H1 (cell line): ENCODE data around the gene TMEM273. TPM values are rescaled to one million over a fixed set of nuclear protein-coding genes. Genes with fewer than 3 reads are reported as not detected.

Experiments used
- CTCF ChIA-PET: fragments of 300-600 bp; sonication (Branson Sonifier 250); formaldehyde crosslinking; loops from one replicate; lab custom pipeline; 2021; ENCODE audit not compliant: partially characterized antibody; lab: Charles Lee
- POLR2A ChIA-PET: fragments of 300-600 bp; sonication (Branson Sonifier 250); formaldehyde crosslinking; loops from one replicate; lab custom pipeline; 2021; ENCODE audit warnings: inconsistent platforms; ENCODE audit not compliant: partially characterized antibody; lab: Charles Lee
- DNase-seq, 2 experiments: peaks; one replicate each; pipeline versions ENCODE4 v3.0.0 to v3.0.0-alpha.2; 2010 to 2022; ENCODE audit warnings: low spot score in 2 of 2, low read depth in 1 of 2, mixed read lengths in 1 of 2
- FAIRE-seq: peaks from 2 replicates; lab custom pipeline; 2011; peaks lifted over from hg19 to GRCh38; lab: Jason Lieb, UNC
- H2AFZ ChIP-seq: 2 replicates; pipeline ENCODE4 v1.8.1; 2012; ENCODE audit warnings: low read length, inconsistent platforms
- H2AK5ac ChIP-seq: 2 replicates; pipeline ENCODE4 v1.6.1; 2013; ENCODE audit warnings: low read depth, low read length
- H2BK120ac ChIP-seq: replicated peaks from 2 replicates; pipeline ENCODE3; 2013; ENCODE audit warnings: low read depth, low read length, inconsistent platforms
- H2BK12ac ChIP-seq: 2 replicates; pipeline ENCODE4 v1.6.1; 2013; ENCODE audit warnings: low read depth, low read length
- H2BK15ac ChIP-seq: 2 replicates; pipeline ENCODE4 v1.6.1; 2013; ENCODE audit warnings: low read length
- H2BK20ac ChIP-seq: 2 replicates; pipeline ENCODE4 v1.6.1; 2013; ENCODE audit warnings: low read length
- H2BK5ac ChIP-seq: 2 replicates; pipeline ENCODE4 v1.6.1; 2013; ENCODE audit warnings: low read depth, low read length
- H3K14ac ChIP-seq: 2 replicates; pipeline ENCODE4 v1.6.1; 2013; ENCODE audit warnings: inconsistent platforms; ENCODE audit not compliant: insufficient read length
- H3K18ac ChIP-seq: 2 replicates; pipeline ENCODE4 v1.6.1; 2013; ENCODE audit warnings: low read length; ENCODE audit errors: extremely low read depth
- H3K23ac ChIP-seq: 2 replicates; pipeline ENCODE4 v1.6.1; 2013; ENCODE audit warnings: inconsistent platforms; ENCODE audit not compliant: insufficient read length
- H3K23me2 ChIP-seq: 2 replicates; pipeline ENCODE4 v1.6.1; 2013; ENCODE audit warnings: low read depth, low read length
- H3K27ac ChIP-seq: 2 replicates; pipeline ENCODE4 v1.6.1; 2011; ENCODE audit warnings: low read depth, low read length, inconsistent platforms
- H3K27me3 ChIP-seq, 4 experiments: replicated peaks in 1 of 4; 1 replicate in 1 of 4; 2 replicates in 3 of 4; pipeline versions ENCODE4 v1.6.1 to v1.8.1; 2011 to 2013; ENCODE audit warnings: low read length in 3 of 4, mild to moderate bottlenecking in 3 of 4, inconsistent platforms in 2 of 4, mixed read lengths in 2 of 4, moderate library complexity in 1 of 4; ENCODE audit not compliant: control insufficient read depth in 3 of 4, insufficient read depth in 3 of 4; ENCODE audit errors: extremely low read depth in 1 of 4
- H3K36me3 ChIP-seq, 4 experiments: 2 replicates each; pipeline versions ENCODE4 v1.6.1 to v1.8.1; 2011 to 2013; ENCODE audit warnings: mild to moderate bottlenecking in 4 of 4, low read length in 3 of 4, moderate library complexity in 2 of 4, control low read depth in 1 of 4, inconsistent platforms in 1 of 4; ENCODE audit not compliant: insufficient read depth in 4 of 4, control insufficient read depth in 2 of 4
- H3K4ac ChIP-seq: replicated peaks from 2 replicates; pipeline ENCODE3; 2013; ENCODE audit warnings: low read length, low read depth, mixed read lengths, inconsistent platforms; ENCODE audit not compliant: insufficient read length
- H3K4me1 ChIP-seq, 4 experiments: replicated peaks in 1 of 4; 1 replicate in 1 of 4; 2 replicates in 3 of 4; pipeline versions ENCODE4 v1.6.1 to v1.8.1; 2011 to 2013; ENCODE audit warnings: low read length in 3 of 4, inconsistent platforms in 2 of 4, mixed read lengths in 1 of 4; ENCODE audit not compliant: insufficient read depth in 4 of 4, control insufficient read depth in 3 of 4
- H3K4me2 ChIP-seq, 2 experiments: 2 replicates each; pipeline versions ENCODE4 v1.6.1 to v1.8.1; 2011 to 2013; ENCODE audit warnings: low read depth in 2 of 2, low read length in 2 of 2, control low read depth in 1 of 2, inconsistent platforms in 1 of 2, mild to moderate bottlenecking in 1 of 2; ENCODE audit not compliant: insufficient read depth in 1 of 2
- H3K4me3 ChIP-seq, 4 experiments: fragments of 200-600, 300-600 bp in 1 of 4; sonication (generic), shearing (Covaris generic), sonication (Bioruptor Twin) in 1 of 4; 2 replicates each; pipeline versions ENCODE4 v1.5.1 to v1.8.1; 2011 to 2016; ENCODE audit warnings: low read length in 4 of 4, low read depth in 3 of 4, control low read depth in 2 of 4, inconsistent platforms in 2 of 4, mild to moderate bottlenecking in 2 of 4, mixed read lengths in 1 of 4, moderate library complexity in 1 of 4; ENCODE audit not compliant: insufficient read depth in 2 of 4; ENCODE audit errors: extremely low read depth in 1 of 4
- H3K56ac ChIP-seq: replicated peaks from 2 replicates; pipeline ENCODE3; 2013; ENCODE audit warnings: low read depth, mild to moderate bottlenecking, mixed read lengths, low read length, inconsistent platforms; ENCODE audit not compliant: insufficient read length
- H3K79me1 ChIP-seq: 2 replicates; pipeline ENCODE4 v1.6.1; 2013; ENCODE audit warnings: low read depth, low read length, control low read depth
- H3K79me2 ChIP-seq, 2 experiments: 2 replicates each; pipeline versions ENCODE4 v1.6.1 to v1.8.1; 2012 to 2013; ENCODE audit warnings: low read length in 2 of 2, mild to moderate bottlenecking in 2 of 2, inconsistent platforms in 1 of 2; ENCODE audit not compliant: insufficient read depth in 2 of 2, control insufficient read depth in 1 of 2
- H3K9ac ChIP-seq, 4 experiments: replicated peaks in 1 of 4; 1 replicate in 1 of 4; 2 replicates in 3 of 4; pipeline versions ENCODE4 v1.6.1 to v1.8.1; 2011 to 2013; ENCODE audit warnings: low read depth in 3 of 4, low read length in 3 of 4, control low read depth in 2 of 4, mild to moderate bottlenecking in 2 of 4, moderate library complexity in 2 of 4, inconsistent platforms in 1 of 4; ENCODE audit errors: extremely low read depth in 1 of 4
- H3K9me3 ChIP-seq, 2 experiments: 2 replicates each; pipeline versions ENCODE4 v1.6.1 to v1.8.1; 2012 to 2013; ENCODE audit warnings: mild to moderate bottlenecking in 2 of 2, moderate library complexity in 2 of 2, control low read depth in 1 of 2, inconsistent platforms in 1 of 2, low read depth in 1 of 2, low read length in 1 of 2, mixed read lengths in 1 of 2; ENCODE audit not compliant: insufficient read depth in 2 of 2
- H4K20me1 ChIP-seq, 2 experiments: replicated peaks in 1 of 2; 2 replicates each; pipeline versions ENCODE3 to v1.8.1; 2011 to 2013; ENCODE audit warnings: inconsistent platforms in 2 of 2, low read length in 2 of 2, mild to moderate bottlenecking in 1 of 2; ENCODE audit not compliant: insufficient read depth in 2 of 2, control insufficient read depth in 1 of 2
- H4K5ac ChIP-seq: 2 replicates; pipeline ENCODE4 v1.6.1; 2013; ENCODE audit warnings: low read length, low read depth, mixed read lengths, inconsistent platforms; ENCODE audit not compliant: insufficient read length
- H4K8ac ChIP-seq: 2 replicates; pipeline ENCODE4 v1.8.0; 2013; ENCODE audit warnings: mild to moderate bottlenecking, moderate library complexity, low read length, inconsistent platforms; ENCODE audit not compliant: insufficient read depth; ENCODE audit errors: extremely low read depth
- H4K91ac ChIP-seq: replicated peaks from 2 replicates; pipeline ENCODE3; 2013; ENCODE audit warnings: low read length, mixed read lengths, inconsistent platforms; ENCODE audit not compliant: insufficient read length
- ATF3 ChIP-seq: IDR thresholded peaks from 2 replicates; pipeline ENCODE4 v1.6.1; 2011; ENCODE audit warnings: low read depth, mild to moderate bottlenecking, low read length; ENCODE audit not compliant: insufficient read depth
- CBX8 ChIP-seq: fragments of 300-800, 300-1000 bp; sonication (generic); IDR thresholded peaks from 2 replicates; pipeline ENCODE4 v1.7.1; 2016; ENCODE audit warnings: low read depth, low read length, borderline replicate concordance
- CHD2 ChIP-seq: IDR thresholded peaks from 2 replicates; pipeline ENCODE4 v1.6.1; 2012; ENCODE audit warnings: low read length, improper control_type of control experiment
- CREB1 ChIP-seq: IDR thresholded peaks from 2 replicates; pipeline ENCODE4 v1.6.1; 2012; ENCODE audit warnings: inconsistent platforms
- CTBP2 ChIP-seq: IDR thresholded peaks from 2 replicates; pipeline ENCODE4 v1.7.0; 2011; ENCODE audit warnings: borderline replicate concordance, mild to moderate bottlenecking, moderate library complexity, mixed read lengths, low read length; ENCODE audit not compliant: insufficient read depth, insufficient read length
- FOSL1 ChIP-seq: IDR thresholded peaks from 2 replicates; pipeline ENCODE4 v1.6.1; 2011; ENCODE audit warnings: mild to moderate bottlenecking, low read depth, low read length, moderate library complexity; ENCODE audit not compliant: insufficient read depth
- GTF2F1 ChIP-seq: IDR thresholded peaks from 2 replicates; pipeline ENCODE4 v1.6.1; 2012; ENCODE audit warnings: low read depth, low read length, improper control_type of control experiment, borderline replicate concordance
- KDM4A ChIP-seq: IDR thresholded peaks from one replicate; pipeline ENCODE4 v1.7.1; 2012; ENCODE audit warnings: low read depth, mild to moderate bottlenecking, moderate library complexity, low read length, inconsistent platforms; ENCODE audit not compliant: severe bottlenecking
- POU5F1 ChIP-seq: IDR thresholded peaks from 2 replicates; pipeline ENCODE4 v1.6.1; 2011; ENCODE audit warnings: low read depth, mild to moderate bottlenecking, low read length, moderate library complexity
- RAD21 ChIP-seq, 2 experiments: IDR thresholded peaks in 1 of 2; conservative IDR thresholded peaks in 1 of 2; 2 replicates each; pipeline ENCODE4 v1.6.1; 2011; ENCODE audit warnings: low read depth in 2 of 2, low read length in 2 of 2, improper control_type of control experiment in 1 of 2, inconsistent platforms in 1 of 2, mild to moderate bottlenecking in 1 of 2, moderate library complexity in 1 of 2
- RXRA ChIP-seq: IDR thresholded peaks from 2 replicates; pipeline ENCODE4 v1.6.1; 2011; ENCODE audit warnings: low read depth, mild to moderate bottlenecking, low read length, moderate library complexity; ENCODE audit not compliant: insufficient read depth
- USF2 ChIP-seq: IDR thresholded peaks from 2 replicates; pipeline ENCODE4 v1.6.1; 2011; ENCODE audit warnings: low read length, improper control_type of control experiment
- WGBS, 2 experiments: shearing (Covaris generic) in 1 of 2; methylation state at CpG; one replicate each; pipeline versions ENCODE4 v1.1.6 to v1.1.7; 2013 to 2015; ENCODE audit warnings: low lambda C conversion rate in 2 of 2, mixed read lengths in 2 of 2, inconsistent platforms in 1 of 2, low coverage in 1 of 2, missing lambda C conversion rate in 1 of 2; ENCODE audit not compliant: insufficient replicate concordance in 2 of 2, insufficient coverage in 1 of 2, insufficient read length in 1 of 2; ENCODE audit errors: extremely low coverage in 1 of 2, missing lambda C conversion rate in 1 of 2; 5-methylcytosine and 5-hydroxymethylcytosine counted together
- polyA plus RNA-seq, 7 experiments: library from polyadenylated mRNA; depleted of rRNA in 3 of 7; stranded (reverse) in 5 of 7; unstranded in 2 of 7; fragments of >200 nt in 5 of 7; fragments of 200-250 nt in 2 of 7; gene quantifications; 1 replicate in 5 of 7; 2 replicates in 1 of 7; 4 replicates in 1 of 7; pipeline versions ENCODE4 v1.2.1 to v1.2.3, GENCODE V29; 2011 to 2013; ENCODE audit warnings: missing spikeins in 2 of 7, mixed read lengths in 2 of 7
- total RNA-seq: library from RNA; stranded (reverse); fragmentation: NEBNext Ultra II Directional; extraction: Animal tissue kit (Norgen Biotek cat#: 25700); gene quantifications from 2 replicates; pipeline ENCODE4 v1.2.1, GENCODE V29; 2021

The TMEM273 gene
- total and polyA plus RNA-seq, 2 of the 8 experiments (the other 6 are each of a cell fraction or from before 2014, with no cell fraction given), result not detected

- 93% methylated on average over 4 of the region's 4 CpGs; no CpG with 5 or more reads in 1 of the 2 experiments for WGBS, 2 experiments
- Histone ChIP-seq H3K4me2 (no peak overlapping the region), H3K4me1 (peaks cover 0 to 3% (median 0%) of the 10 kb centered on the region in 4 experiments; a peak in 1 of 7 replicates), H3K56ac (no peak overlapping the region), H2BK20ac (no peak overlapping the region), H3K4ac (no peak overlapping the region), H3K79me1 (no peaks in the 10 kb centered on the region), H2BK12ac (no peak overlapping the region), H3K79me2 (no peaks in the 10 kb centered on the region), H4K20me1 (no peaks in the 10 kb centered on the region), H2AFZ (no peak overlapping the region), H2BK120ac (no peak overlapping the region), H2BK15ac (no peak overlapping the region), H3K23me2 (no peaks in the 10 kb centered on the region), H4K5ac (no peak overlapping the region), H3K23ac (no peak overlapping the region), H3K4me3 (no peak overlapping the region), H3K9me3 (no peaks in the 10 kb centered on the region), H2AK5ac (no peak overlapping the region), H4K91ac (no peak overlapping the region), H3K36me3 (no peaks in the 10 kb centered on the region), H3K14ac (no peak overlapping the region), H3K18ac (no peak overlapping the region), H3K27ac (no peak overlapping the region), H2BK5ac (no peak overlapping the region), H3K9ac (no peak overlapping the region), H4K8ac (no peak overlapping the region), H3K27me3 (no peaks in the 10 kb centered on the region)
- DNase-seq, result no peak
- ChIA-PET POLR2A (no interaction called here), CTCF (interaction anchor here (0.7 to 1.9 kb wide), 3 partner anchors 19 to 154 kb away, joined by 3 to 5 read pairs (median 3); no protein-coding TSS in a partner anchor)
- no peak for FAIRE-seq
- TF ChIP-seq CTBP2 (no peak), USF2 (no peak), RAD21 (IDR thresholded peaks at IDR 0.05 in 1 of 2, conservative IDR thresholded peaks at IDR 0.05 in 1 of 2; ENCODE audit: low read depth in 2 of 2, low read length in 2 of 2) (no peak), CBX8 (no peak), ATF3 (no peak), CHD2 (no peak), KDM4A (no peak), RXRA (no peak), CREB1 (no peak), GTF2F1 (no peak), POU5F1 (no peak), FOSL1 (no peak)
Observed at GRCh38 chr10:49182776-49183175, 5.4 kb downstream of the TMEM273 start.
